Stimulated activated CD8-positive, alpha-beta memory T cell treated with anti-CD3 and anti-CD28 coated beads, Interleukin-7, amount 100 ng/mL, for 1 hour (primary cell): ENCODE measurements around the gene CHST8.

Experiments
- DNase-seq, 2 donors: peaks; one replicate each; pipeline ENCODE4 v3.0.0-alpha.2; 2020; ENCODE audit warnings: low read depth in 2 of 2

The CHST8 gene

GRCh38 chr19:33714149-33714548 lies 92.4 kb downstream of the CHST8 start:
- DNase-seq, result no peak

- DNase-seq, result no peak
Measured at GRCh38 chr19:33715462-33715861, 93.7 kb downstream of the CHST8 start.

DNA sequence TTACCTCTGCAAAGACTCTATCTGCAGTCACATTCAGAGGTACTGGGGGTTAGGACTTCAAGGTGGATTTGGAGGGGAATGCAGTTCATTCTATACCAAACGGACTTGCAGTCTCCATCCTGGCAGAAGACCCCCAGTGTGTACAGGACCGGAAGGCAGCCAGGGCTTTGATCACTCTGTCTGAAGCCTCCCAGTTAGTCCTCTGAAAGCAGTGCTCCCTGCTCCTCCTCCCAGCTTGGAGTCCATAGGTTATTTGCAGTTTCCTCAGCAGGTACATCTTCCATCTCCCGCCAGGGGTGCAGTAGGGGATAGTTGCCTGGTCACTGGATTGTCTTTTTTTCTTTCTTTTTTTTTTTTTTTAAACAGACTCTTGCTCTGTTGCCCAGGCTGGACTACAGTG lies 96.1 kb downstream of the CHST8 start:
- DNase-seq, result no peak

GRCh38 chr19:33718651-33719254 lies 97.0 kb downstream of the CHST8 start:
- no peak for DNase-seq

DNA sequence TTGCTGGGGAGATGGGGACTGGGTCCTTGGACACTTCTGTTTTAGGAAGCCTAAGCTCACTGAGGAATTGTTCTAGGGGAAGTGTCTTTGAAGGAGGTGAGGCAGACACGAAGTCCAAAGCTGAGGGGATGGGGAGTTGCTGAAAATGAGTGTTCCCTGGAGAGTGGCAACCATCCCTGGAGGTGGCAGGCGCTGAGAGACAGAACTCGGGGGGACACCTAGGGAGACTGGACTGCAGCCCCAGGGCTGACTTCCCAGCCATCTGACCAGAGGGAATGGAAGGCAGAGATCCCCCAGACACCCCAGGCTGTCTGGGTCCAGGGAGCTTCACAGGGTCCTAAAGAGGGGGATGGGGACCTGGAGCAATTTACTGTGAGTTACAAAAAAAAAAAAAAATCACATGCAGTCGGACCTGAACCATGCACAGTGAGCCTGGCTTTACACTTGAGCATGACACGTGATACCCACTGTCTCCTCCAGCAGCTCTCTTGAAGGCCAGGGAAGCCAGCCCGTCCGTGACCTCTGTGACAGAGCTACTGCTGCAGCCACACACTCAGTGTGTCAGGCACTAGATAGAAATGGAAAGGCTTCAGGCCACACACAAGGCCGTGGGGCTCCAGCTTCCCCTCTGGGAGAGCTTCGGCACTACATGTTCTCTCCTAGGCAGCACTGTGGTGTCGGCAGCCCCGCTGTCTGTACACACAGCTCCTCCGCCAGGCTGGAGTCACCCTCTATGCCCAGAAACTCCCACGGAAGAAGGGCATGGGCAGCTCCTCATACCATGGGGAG lies 97.8 kb downstream of the CHST8 start:
- no peak for DNase-seq

DNA sequence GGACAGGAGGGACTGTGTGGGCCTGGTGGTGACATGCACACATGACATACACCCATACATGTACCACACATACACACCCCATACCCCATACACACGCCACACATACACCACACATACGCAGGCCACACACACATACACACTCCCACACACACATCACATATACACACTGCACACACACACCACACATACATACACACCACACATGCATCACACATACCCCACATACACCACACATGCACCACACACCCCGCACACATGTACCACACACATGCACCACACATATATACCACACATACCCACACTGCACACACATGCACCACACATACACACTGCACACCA lies 98.4 kb downstream of the CHST8 start:
- DNase-seq, result no peak

GRCh38 chr19:33720691-33721682 lies 99.2 kb downstream of the CHST8 start:
- DNase-seq, result no peak

GRCh38 chr19:33721735-33722297 lies 100.1 kb downstream of the CHST8 start:
- DNase-seq, result no peak

GRCh38 chr19:33722456-33723239 lies 100.9 kb downstream of the CHST8 start:
- DNase-seq, result no peak

DNA sequence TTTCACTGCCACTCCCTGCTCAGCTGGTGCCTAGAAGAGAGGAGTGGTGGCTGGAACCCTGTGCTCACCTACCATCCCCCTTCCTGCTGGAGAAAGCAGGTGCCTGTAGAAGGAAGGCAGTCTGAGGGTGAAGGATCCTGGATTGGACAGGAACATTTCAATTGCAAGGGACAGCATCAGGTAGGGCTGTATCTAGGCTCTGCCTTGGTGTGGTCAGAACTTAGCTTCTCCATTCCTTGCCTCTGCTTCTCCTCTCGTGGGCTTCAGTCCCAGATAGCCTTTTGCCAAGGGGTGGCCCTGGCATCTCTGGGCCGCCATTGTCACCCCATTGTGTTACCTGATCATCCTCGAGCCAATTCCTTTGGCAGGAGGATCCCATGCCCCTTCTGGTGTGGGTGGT lies 101.8 kb downstream of the CHST8 start:
- DNase-seq, result no peak

DNA sequence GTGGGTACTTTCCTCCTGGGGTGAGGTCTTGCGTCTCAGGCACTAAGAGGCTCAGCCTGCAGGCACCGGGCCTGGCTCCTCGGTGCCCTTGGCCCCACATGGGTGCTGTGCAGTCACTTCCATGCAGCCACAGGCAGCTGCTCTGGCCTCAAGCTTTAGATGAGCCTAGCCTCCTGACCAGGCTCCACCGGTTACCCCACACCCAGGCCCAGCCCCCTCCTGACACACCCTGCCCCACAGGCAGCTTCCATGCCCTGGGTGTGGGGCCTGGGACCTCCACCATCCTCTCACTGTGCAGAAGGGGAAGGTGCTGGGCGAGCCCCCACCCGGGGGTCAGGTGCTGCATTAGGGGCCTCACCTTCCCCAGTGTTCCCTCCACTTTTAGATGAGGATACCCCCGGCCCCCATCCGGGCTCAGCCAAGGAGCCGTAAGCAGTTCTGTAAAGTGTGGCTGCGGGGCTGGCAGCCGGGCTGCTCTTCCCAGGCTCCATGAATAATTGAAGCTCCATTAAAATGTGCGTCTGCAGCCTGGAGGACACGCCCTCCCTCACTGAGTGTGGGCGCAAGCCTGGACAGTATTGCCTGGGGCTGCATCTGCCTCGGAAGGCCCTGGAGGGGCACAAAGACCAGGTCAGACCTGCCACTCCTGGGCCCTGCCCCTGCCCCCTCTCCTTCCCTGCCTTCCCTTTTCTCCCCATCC lies 102.4 kb downstream of the CHST8 start:
- no peak for DNase-seq

GRCh38 chr19:33724721-33725060 lies 102.9 kb downstream of the CHST8 start:
- DNase-seq, result no peak

DNA sequence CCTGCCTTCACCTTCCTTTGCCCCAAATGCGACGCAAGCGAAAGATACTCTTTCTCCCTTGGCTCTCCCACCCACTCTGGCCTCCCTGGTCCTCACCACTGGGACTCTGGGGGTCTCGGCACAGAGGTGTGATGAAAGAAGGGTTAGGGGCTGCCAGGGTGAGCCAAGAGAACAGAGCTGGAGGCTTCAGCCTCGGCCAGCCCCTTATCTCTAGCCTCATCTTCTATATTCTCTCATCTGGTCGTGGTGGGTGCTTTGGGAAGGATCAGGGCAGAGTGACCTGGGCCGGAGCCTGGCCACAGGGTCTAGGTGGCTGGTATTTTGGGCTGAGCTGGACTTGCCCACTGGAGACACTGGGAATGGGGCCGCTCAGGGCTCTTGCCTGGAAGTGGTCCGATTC lies 103.8 kb downstream of the CHST8 start:
- no peak for DNase-seq

DNA sequence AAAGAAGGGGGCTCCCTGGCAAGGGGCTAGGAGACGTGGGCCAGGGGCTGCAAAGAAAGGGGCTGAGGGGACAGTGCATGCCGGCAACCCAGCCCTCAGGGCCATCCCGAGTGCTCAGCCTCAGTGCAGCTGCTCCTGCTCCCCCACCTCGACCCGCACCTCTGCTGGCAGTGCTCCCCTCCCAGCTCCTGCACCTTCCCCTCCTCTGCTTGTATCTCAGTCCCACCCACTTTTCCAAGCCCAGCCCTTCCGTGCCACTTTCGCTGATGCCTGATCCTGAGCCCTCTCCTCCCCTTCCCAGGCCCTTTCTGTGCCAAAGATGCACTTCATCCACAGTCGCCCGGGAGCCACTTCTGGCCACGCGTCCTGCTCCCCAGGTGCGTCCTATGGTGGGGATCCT lies 105.0 kb downstream of the CHST8 start:
- DNase-seq, result no peak

DNA sequence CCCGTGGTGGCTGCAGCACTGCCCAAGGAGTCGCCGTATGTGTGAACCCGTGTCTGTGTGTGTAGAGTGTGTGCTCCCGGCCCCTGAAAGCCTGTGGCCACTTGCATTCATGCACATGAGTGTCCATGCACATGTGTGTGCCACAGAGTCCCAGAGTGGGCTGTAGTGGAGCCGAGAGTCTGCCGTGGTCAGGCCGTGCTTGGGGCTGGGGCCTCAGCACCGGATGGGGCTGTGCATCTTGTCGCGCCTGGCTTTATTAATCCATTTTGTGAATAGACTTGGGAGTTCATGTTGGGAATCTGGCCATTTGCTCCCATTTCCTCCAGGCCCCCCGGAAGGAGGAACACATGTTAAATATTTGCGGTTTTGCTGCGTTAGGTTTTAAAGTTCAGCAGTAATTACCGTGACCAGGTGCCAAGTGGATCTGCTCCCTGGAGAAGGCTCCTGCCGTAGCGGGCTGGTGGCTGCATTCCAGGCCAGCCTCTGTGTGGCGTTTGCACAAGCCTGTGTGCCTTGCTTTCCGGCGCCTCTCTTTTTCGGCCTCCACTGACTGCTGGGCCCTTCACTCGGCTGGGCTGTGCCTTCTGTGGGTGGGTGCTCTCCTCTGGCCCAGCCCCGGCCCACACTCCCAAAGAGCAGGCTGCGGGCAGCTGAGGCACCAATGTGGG lies 105.7 kb downstream of the CHST8 start:
- no peak for DNase-seq

- no peak for DNase-seq
Measured at GRCh38 chr19:33728141-33728540, 106.4 kb downstream of the CHST8 start.

- DNase-seq, result no peak
Measured at GRCh38 chr19:33730858-33731607, 109.3 kb downstream of the CHST8 start.

- no peak for DNase-seq
Measured at GRCh38 chr19:33731881-33732280, 110.1 kb downstream of the CHST8 start.

- DNase-seq, result no peak
Measured at GRCh38 chr19:33734913-33735312, 113.2 kb downstream of the CHST8 start.

- DNase-seq, result no peak
Measured at GRCh38 chr19:33736158-33736557, 114.4 kb downstream of the CHST8 start.
